Measurements from ENCODE around the gene DTWD1. TPM values are rescaled to one million over a fixed set of nuclear protein-coding genes. Genes with fewer than 3 reads are reported as not detected.

The DTWD1 gene
- total RNA-seq, 2 donors from 2014 or later, result 39.6 to 40.4 TPM

- Mint-ChIP-seq H3K4me3 (no peak overlapping the region), H3K4me1 (peaks cover 14% of the 10 kb centered on the region), H3K36me3 (ENCODE audit: low read depth) (peaks cover 20% of the 10 kb centered on the region), H3K27ac (peak overlapping the region; percentile 67), H3K27me3 (ENCODE audit: insufficient read depth) (no peaks in the 10 kb centered on the region), H3K9me3 (no peaks in the 10 kb centered on the region)
- Histone ChIP-seq H3K4me3 (ENCODE audit: low read length) (no peak overlapping the region), H3K36me3 (ENCODE audit: control insufficient read depth, insufficient read depth, low read length) (peaks cover 20% of the 10 kb centered on the region), H3K27me3 (ENCODE audit: control insufficient read depth, insufficient read depth, low read length, poor library complexity, severe bottlenecking) (no peaks in the 10 kb centered on the region), H3K9ac (ENCODE audit: extremely low read depth, low read length, poor library complexity, severe bottlenecking) (no peak overlapping the region), H3K27ac (ENCODE audit: low read depth, low read length) (no peak overlapping the region), H3K9me3 (ENCODE audit: control insufficient read depth, low read length) (no peaks in the 10 kb centered on the region), H3K4me1 (ENCODE audit: control insufficient read depth, insufficient read depth, low read length) (no peaks in the 10 kb centered on the region)
- TF ChIP-seq, protein P1, sequence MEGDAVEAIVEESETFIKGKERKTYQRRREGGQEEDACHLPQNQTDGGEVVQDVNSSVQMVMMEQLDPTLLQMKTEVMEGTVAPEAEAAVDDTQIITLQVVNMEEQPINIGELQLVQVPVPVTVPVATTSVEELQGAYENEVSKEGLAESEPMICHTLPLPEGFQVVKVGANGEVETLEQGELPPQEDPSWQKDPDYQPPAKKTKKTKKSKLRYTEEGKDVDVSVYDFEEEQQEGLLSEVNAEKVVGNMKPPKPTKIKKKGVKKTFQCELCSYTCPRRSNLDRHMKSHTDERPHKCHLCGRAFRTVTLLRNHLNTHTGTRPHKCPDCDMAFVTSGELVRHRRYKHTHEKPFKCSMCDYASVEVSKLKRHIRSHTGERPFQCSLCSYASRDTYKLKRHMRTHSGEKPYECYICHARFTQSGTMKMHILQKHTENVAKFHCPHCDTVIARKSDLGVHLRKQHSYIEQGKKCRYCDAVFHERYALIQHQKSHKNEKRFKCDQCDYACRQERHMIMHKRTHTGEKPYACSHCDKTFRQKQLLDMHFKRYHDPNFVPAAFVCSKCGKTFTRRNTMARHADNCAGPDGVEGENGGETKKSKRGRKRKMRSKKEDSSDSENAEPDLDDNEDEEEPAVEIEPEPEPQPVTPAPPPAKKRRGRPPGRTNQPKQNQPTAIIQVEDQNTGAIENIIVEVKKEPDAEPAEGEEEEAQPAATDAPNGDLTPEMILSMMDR (conservative IDR thresholded peaks at IDR 0.05), result no peak
- no peak for DNase-seq
- 86 to 88% methylated on average over 1 of the region's 1 CpG for WGBS, 2 experiments (ENCODE audit: insufficient coverage in 1 of 2, insufficient read length in 1 of 2)
Observed at GRCh38 chr15:49644364-49644794, 23.5 kb downstream of the DTWD1 start.

- no peak overlapping the region for H3K9ac ChIP-seq (ENCODE audit: extremely low read depth, low read length, poor library complexity, severe bottlenecking)
- no peak for DNase-seq
- no peaks in the 10 kb centered on the region for H3K4me1 ChIP-seq (ENCODE audit: control insufficient read depth, insufficient read depth, low read length)
- H3K4me3 ChIP-seq (ENCODE audit: low read length), result no peak overlapping the region
- peaks cover 14% of the 10 kb centered on the region for H3K4me1 Mint-ChIP-seq
- H3K27ac Mint-ChIP-seq, result no peak overlapping the region
- TF ChIP-seq, protein P1 (conservative IDR thresholded peaks at IDR 0.05), result no peak
- no peaks in the 10 kb centered on the region for H3K9me3 ChIP-seq (ENCODE audit: control insufficient read depth, low read length)
- H3K36me3 Mint-ChIP-seq (ENCODE audit: low read depth), result peaks cover 20% of the 10 kb centered on the region
- no peaks in the 10 kb centered on the region for H3K9me3 Mint-ChIP-seq
- no peak overlapping the region for H3K4me3 Mint-ChIP-seq
- peaks cover 20% of the 10 kb centered on the region for H3K36me3 ChIP-seq (ENCODE audit: control insufficient read depth, insufficient read depth, low read length)
- H3K27ac ChIP-seq (ENCODE audit: low read depth, low read length), result no peak overlapping the region
- H3K27me3 ChIP-seq (ENCODE audit: control insufficient read depth, insufficient read depth, low read length, poor library complexity, severe bottlenecking), result no peaks in the 10 kb centered on the region
- no peaks in the 10 kb centered on the region for H3K27me3 Mint-ChIP-seq (ENCODE audit: insufficient read depth)
Observed at GRCh38 chr15:49645277-49645676, 24.4 kb downstream of the DTWD1 start.

DNA sequence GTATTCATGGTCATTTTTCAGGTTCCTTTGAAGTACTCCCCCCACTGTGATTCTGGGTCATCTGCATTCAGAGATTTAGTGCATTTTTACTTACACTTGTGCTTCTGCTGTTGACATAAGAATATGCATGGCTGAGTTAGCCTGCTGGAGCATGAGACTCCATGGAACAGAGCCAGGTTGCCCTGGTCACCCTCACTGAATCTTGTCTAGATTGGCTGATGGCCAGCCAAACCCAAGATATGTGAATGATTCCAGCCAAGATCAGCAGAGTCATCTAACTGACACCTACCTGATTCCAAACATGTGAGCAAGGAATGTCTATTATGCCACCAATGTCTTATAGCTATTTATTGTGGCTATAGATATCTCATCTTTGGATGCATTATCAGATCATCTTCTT, 25.1 kb downstream of the DTWD1 start:
- TF ChIP-seq, protein P1 (conservative IDR thresholded peaks at IDR 0.05), result no peak
- Histone ChIP-seq H3K9me3 (ENCODE audit: control insufficient read depth, low read length) (no peaks in the 10 kb centered on the region), H3K36me3 (ENCODE audit: control insufficient read depth, insufficient read depth, low read length) (peaks cover 20% of the 10 kb centered on the region), H3K27ac (ENCODE audit: low read depth, low read length) (no peak overlapping the region), H3K9ac (ENCODE audit: extremely low read depth, low read length, poor library complexity, severe bottlenecking) (no peak overlapping the region), H3K4me3 (ENCODE audit: low read length) (no peak overlapping the region), H3K27me3 (ENCODE audit: control insufficient read depth, insufficient read depth, low read length, poor library complexity, severe bottlenecking) (no peaks in the 10 kb centered on the region), H3K4me1 (ENCODE audit: control insufficient read depth, insufficient read depth, low read length) (no peaks in the 10 kb centered on the region)
- peaks cover 20% of the 10 kb centered on the region for H3K36me3 Mint-ChIP-seq (ENCODE audit: low read depth)
- H3K9me3 Mint-ChIP-seq, result no peaks in the 10 kb centered on the region
- H3K27me3 Mint-ChIP-seq (ENCODE audit: insufficient read depth), result no peaks in the 10 kb centered on the region
- no peak overlapping the region for H3K27ac Mint-ChIP-seq
- DNase-seq, result no peak
- H3K4me3 Mint-ChIP-seq, result no peak overlapping the region
- H3K4me1 Mint-ChIP-seq, result peaks cover 14% of the 10 kb centered on the region

Data from endodermal cell (in vitro differentiated cells).